HepG2 (cell line): Measurements from ENCODE around the gene NFIC. TPM values are rescaled to one million over a fixed set of nuclear protein-coding genes. Genes with fewer than 3 reads are reported as not detected.

ENCODE experiments used
- ATAC-seq: fragments of 200-7000 bp; cut with Tn5 transposase; 3 replicates; pipeline ENCODE4 v1.9.1; 2020; ENCODE audit warnings: mild to moderate bottlenecking, moderate library complexity
- BruUV-seq: library from RNA; stranded (reverse); fragments of 400-500 nt; replicated peaks from 2 replicates; lab custom pipeline; 2021; lab: Mats Ljungman, UMichigan
- CTCF ChIA-PET: fragments of 300-600 bp; formaldehyde crosslinking; extraction: SDS; loops from one replicate; lab custom pipeline; 2021; ENCODE audit warnings: low total read pairs, inconsistent platforms, low intra/inter-chr PET ratio; lab: Yijun Ruan, JAX
- POLR2A ChIA-PET: fragments of 350-600 bp; sonication (Branson Sonifier 250); formaldehyde crosslinking; loops from one replicate; lab custom pipeline; 2020; ENCODE audit warnings: antibody characterized with exemption, inconsistent platforms; lab: Yijun Ruan, JAX
- DNase-seq: peaks from one replicate; pipeline ENCODE4 v3.0.0-alpha.2; 2015; ENCODE audit warnings: low spot score
- FAIRE-seq: peaks from 3 replicates; lab custom pipeline; 2011; peaks lifted over from hg19 to GRCh38; lab: Jason Lieb, UNC
- H2AFZ ChIP-seq: one replicate; pipeline ENCODE4 v1.6.1; 2011; ENCODE audit warnings: low read length, inconsistent platforms
- H3K27ac ChIP-seq: fragments of 300-600 bp; 3 replicates; pipeline ENCODE4 v1.8.0; 2011; ENCODE audit warnings: mixed run types, mild to moderate bottlenecking, mixed read lengths, low read length, inconsistent platforms; ENCODE audit not compliant: insufficient read depth; ENCODE audit errors: extremely low read length
- H3K27me3 ChIP-seq, 2 experiments: fragments of 200-600 bp in 1 of 2; 2 replicates in 1 of 2; 3 replicates in 1 of 2; pipeline versions ENCODE4 v1.6.0 to v1.8.0; 2011; ENCODE audit warnings: low read length in 2 of 2, mild to moderate bottlenecking in 2 of 2, moderate library complexity in 2 of 2, inconsistent platforms in 1 of 2; ENCODE audit not compliant: insufficient read depth in 2 of 2, control insufficient read depth in 1 of 2
- H3K36me3 ChIP-seq, 2 experiments: fragments of 200-600 bp in 1 of 2; replicated peaks in 1 of 2; 2 replicates in 1 of 2; 3 replicates in 1 of 2; pipeline versions ENCODE4 v1.5.1 to v1.8.0; 2011; ENCODE audit warnings: low read length in 2 of 2, inconsistent platforms in 1 of 2; ENCODE audit not compliant: insufficient read depth in 2 of 2, control insufficient read depth in 1 of 2
- H3K4me1 ChIP-seq: 2 replicates; pipeline ENCODE4 v1.5.1; 2012; ENCODE audit warnings: low read length, inconsistent platforms; ENCODE audit not compliant: insufficient read depth
- H3K4me2 ChIP-seq: 2 replicates; pipeline ENCODE4 v1.6.0; 2011; ENCODE audit warnings: low read depth, low read length, inconsistent platforms
- H3K4me3 ChIP-seq, 3 experiments: fragments of 200-600 bp in 1 of 3; sonication (generic), shearing (Covaris generic) in 1 of 3; replicated peaks in 1 of 3; 2 replicates each; pipeline ENCODE4 v1.5.1; 2011 to 2016; ENCODE audit warnings: low read length in 3 of 3, inconsistent platforms in 2 of 3, low read depth in 2 of 3, mild to moderate bottlenecking in 2 of 3, control low read depth in 1 of 3, mixed read lengths in 1 of 3; ENCODE audit not compliant: insufficient read depth in 1 of 3
- H3K79me2 ChIP-seq: one replicate; pipeline ENCODE4 v1.6.1; 2011; ENCODE audit warnings: low read length, inconsistent platforms; ENCODE audit not compliant: insufficient read depth
- H3K9ac ChIP-seq: 2 replicates; pipeline ENCODE4 v1.6.0; 2011; ENCODE audit warnings: mild to moderate bottlenecking, low read depth, low read length, inconsistent platforms; ENCODE audit not compliant: insufficient read depth
- H3K9me3 ChIP-seq: 2 replicates; pipeline ENCODE4 v1.5.1; 2012; ENCODE audit warnings: mild to moderate bottlenecking, low read length
- H4K20me1 ChIP-seq: 2 replicates; pipeline ENCODE4 v1.6.0; 2011; ENCODE audit warnings: inconsistent platforms, mild to moderate bottlenecking, low read length, moderate library complexity; ENCODE audit not compliant: insufficient read depth
- DNMT1 ChIP-seq: sonication (generic); formaldehyde crosslinking; IDR thresholded peaks from 2 replicates; pipeline ENCODE4 v1.5.1; 2020; ENCODE audit warnings: mild to moderate bottlenecking, missing genetic modification reagents
- E2F1 ChIP-seq: sonication (generic); formaldehyde crosslinking; IDR thresholded peaks from 2 replicates; pipeline ENCODE4 v1.5.0; 2020; ENCODE audit warnings: missing genetic modification reagents
- GATAD2A ChIP-seq: IDR thresholded peaks from 2 replicates; pipeline ENCODE4 v1.6.1; 2016
- HDAC2 ChIP-seq: sonication (generic); formaldehyde crosslinking; IDR thresholded peaks from 2 replicates; pipeline ENCODE4 v1.4.0; 2020; ENCODE audit warnings: missing genetic modification reagents
- KLF13 ChIP-seq: sonication (generic); formaldehyde crosslinking; IDR thresholded peaks from 2 replicates; pipeline ENCODE4 v1.4.0; 2020; ENCODE audit warnings: mild to moderate bottlenecking, missing genetic modification reagents
- MYNN ChIP-seq: sonication (generic); formaldehyde crosslinking; IDR thresholded peaks from 2 replicates; pipeline ENCODE4 v1.4.0; 2020; ENCODE audit warnings: mild to moderate bottlenecking, low read depth, missing genetic modification reagents
- NFYB ChIP-seq: sonication (generic); formaldehyde crosslinking; IDR thresholded peaks from 2 replicates; pipeline ENCODE4 v1.4.0; 2020; ENCODE audit warnings: missing genetic modification reagents
- PHF20 ChIP-seq: sonication (generic); formaldehyde crosslinking; IDR thresholded peaks from 2 replicates; pipeline ENCODE4 v1.5.0; 2020; ENCODE audit warnings: mild to moderate bottlenecking, missing genetic modification reagents
- TCF7L2 ChIP-seq: IDR thresholded peaks from 2 replicates; pipeline ENCODE4 v1.6.1; 2011; ENCODE audit warnings: mild to moderate bottlenecking, low read depth, low read length, moderate library complexity
- TERF1 ChIP-seq: sonication (generic); formaldehyde crosslinking; IDR thresholded peaks from 2 replicates; pipeline ENCODE4 v1.8.0; 2022; ENCODE audit warnings: mild to moderate bottlenecking, missing genetic modification reagents, moderate library complexity
- TRIM22 ChIP-seq: fragments of 450-650 bp; IDR thresholded peaks from 2 replicates; pipeline ENCODE4 v1.6.1; 2017
- U2AF1 ChIP-seq: fragments of 200-400 bp; formaldehyde crosslinking; optimal IDR thresholded peaks from 2 replicates; pipeline ENCODE3; 2017; ENCODE audit warnings: mild to moderate bottlenecking, low read depth, low read length
- ZNF138 ChIP-seq: sonication (generic); formaldehyde crosslinking; IDR thresholded peaks from 2 replicates; pipeline ENCODE4 v1.5.0; 2020; ENCODE audit warnings: mild to moderate bottlenecking, low read depth, missing genetic modification reagents
- ZNF160 ChIP-seq: sonication (generic); formaldehyde crosslinking; IDR thresholded peaks from 2 replicates; pipeline ENCODE4 v1.8.0; 2022; ENCODE audit warnings: mild to moderate bottlenecking, inconsistent platforms, missing genetic modification reagents
- ZNF343 ChIP-seq: sonication (generic); formaldehyde crosslinking; IDR thresholded peaks from 2 replicates; pipeline ENCODE4 v1.4.0; 2020; ENCODE audit warnings: mild to moderate bottlenecking, missing genetic modification reagents
- ZNF430 ChIP-seq: sonication (generic); formaldehyde crosslinking; IDR thresholded peaks from 2 replicates; pipeline ENCODE4 v1.9.0; 2021; ENCODE audit warnings: mild to moderate bottlenecking, missing genetic modification reagents
- ZNF615 ChIP-seq: sonication (generic); formaldehyde crosslinking; IDR thresholded peaks from 2 replicates; pipeline ENCODE4 v1.5.0; 2020; ENCODE audit warnings: mild to moderate bottlenecking, missing genetic modification reagents, borderline replicate concordance
- ZNF670 ChIP-seq: sonication (generic); formaldehyde crosslinking; IDR thresholded peaks from 2 replicates; pipeline ENCODE4 v1.8.0; 2022; ENCODE audit warnings: mild to moderate bottlenecking, missing genetic modification reagents, borderline replicate concordance
- WGBS: methylation state at CpG from one replicate; pipeline ENCODE4 v1.1.6; 2017; ENCODE audit warnings: low lambda C conversion rate; 5-methylcytosine and 5-hydroxymethylcytosine counted together
- in situ Hi-C: cut with HindIII; loops from 2 replicates; pipeline ENCODE4 v1.10.0; 2017; ENCODE audit warnings: low pct_unique_long_range_greater_than_20kb; ENCODE audit not compliant: extremely low pct_ligation_motif_present
- intact Hi-C: fragments of 100-400 bp; cut with micrococcal nuclease; formaldehyde crosslinking; loops from one replicate; pipeline ENCODE4 v1.10.0; 2022; ENCODE audit not compliant: unreplicated experiment
- polyA plus RNA-seq, 8 experiments: library from polyadenylated mRNA; depleted of rRNA in 3 of 8; stranded (reverse) in 7 of 8; unstranded in 1 of 8; fragments of >200 nt; fragmentation: Illumina TruSeq in 4 of 8; extraction: Trizol in 4 of 8; gene quantifications; 2 replicates each; pipeline versions ENCODE4 v1.2.1 to v1.2.3, GENCODE V29; 2011 to 2016; ENCODE audit warnings: low read depth in 4 of 8, missing spikeins in 1 of 8, mixed read lengths in 1 of 8; ENCODE audit not compliant: insufficient read depth in 1 of 8
- total RNA-seq, 5 experiments: library from RNA; depleted of rRNA; stranded (reverse); fragments of >200 nt; fragmentation: Illumina TruSeq; extraction: Trizol; gene quantifications; 2 replicates each; pipeline ENCODE4 v1.2.3, GENCODE V29; 2016; ENCODE audit warnings: low read depth in 1 of 5
- TF ChIP-seq, protein P1 (sequence below), 2 experiments: fragments of 450-650 bp in 1 of 2; sonication (generic) in 1 of 2; formaldehyde crosslinking; IDR thresholded peaks; 2 replicates each; pipeline versions ENCODE4 v1.5.0 to v1.8.0; 2020 to 2022; ENCODE audit warnings: mild to moderate bottlenecking in 1 of 2, missing genetic modification reagents in 1 of 2

The NFIC gene
- total and polyA plus RNA-seq, 2 of the 13 experiments (the other 11 are each of a cell fraction or from before 2014, with no cell fraction given), result 1.3 to 2.5 TPM

- no peak for TF ChIP-seq GATAD2A
Observed at GRCh38 chr19:3372413-3372812, 6.0 kb downstream of the NFIC start (continued).

GRCh38 chr19:3373971-3374368, 7.6 kb downstream of the NFIC start:
- in situ Hi-C loops, result no loop called here

More at GRCh38 chr19:3373971-3374368, 7.6 kb downstream of the NFIC start:
- peaks cover 5% of the 10 kb centered on the region for H3K79me2 ChIP-seq
- no peak overlapping the region for H3K4me2 ChIP-seq
- H3K4me3 ChIP-seq, result no peak overlapping the region
- no peak overlapping the region for H2AFZ ChIP-seq
- intact Hi-C loops, result no loop called here
- H3K27ac ChIP-seq, result no peak overlapping the region
- CTCF ChIA-PET, result no interaction called here
- no peaks in the 10 kb centered on the region for H3K9me3 ChIP-seq
- FAIRE-seq, result no peak
- DNase-seq, result no peak
- TF ChIP-seq TERF1 (CRISPR knock-in tag), result no peak
- TF ChIP-seq ZNF160, result no peak
- TF ChIP-seq E2F1 (CRISPR knock-in tag), result no peak
- no peak for TF ChIP-seq ZNF430
- TF ChIP-seq DNMT1 (CRISPR knock-in tag), result no peak
- TF ChIP-seq MYNN (CRISPR knock-in tag), result no peak
- TF ChIP-seq, protein P1, sequence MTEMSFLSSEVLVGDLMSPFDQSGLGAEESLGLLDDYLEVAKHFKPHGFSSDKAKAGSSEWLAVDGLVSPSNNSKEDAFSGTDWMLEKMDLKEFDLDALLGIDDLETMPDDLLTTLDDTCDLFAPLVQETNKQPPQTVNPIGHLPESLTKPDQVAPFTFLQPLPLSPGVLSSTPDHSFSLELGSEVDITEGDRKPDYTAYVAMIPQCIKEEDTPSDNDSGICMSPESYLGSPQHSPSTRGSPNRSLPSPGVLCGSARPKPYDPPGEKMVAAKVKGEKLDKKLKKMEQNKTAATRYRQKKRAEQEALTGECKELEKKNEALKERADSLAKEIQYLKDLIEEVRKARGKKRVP (CRISPR knock-in tag; IDR thresholded peaks at IDR 0.05), result no peak
- no peak for TF ChIP-seq HDAC2 (CRISPR knock-in tag)
- TF ChIP-seq U2AF1, result no peak
- no peak for TF ChIP-seq ZNF615 (CRISPR knock-in tag)
- TF ChIP-seq NFYB, result no peak
- no peak for TF ChIP-seq ZNF670
- TF ChIP-seq PHF20 (CRISPR knock-in tag), result no peak
- no peak for TF ChIP-seq TRIM22
- no peak for TF ChIP-seq KLF13 (CRISPR knock-in tag)
- TF ChIP-seq ZNF343 (CRISPR knock-in tag), result no peak
- no peak for TF ChIP-seq TCF7L2
- no peak for TF ChIP-seq ZNF138 (CRISPR knock-in tag)
- TF ChIP-seq, all 625 proteins: peak for 0
- H3K9ac ChIP-seq, result no peak overlapping the region
- no peak for ATAC-seq
- no peaks in the 10 kb centered on the region for H3K27me3 ChIP-seq
- H4K20me1 ChIP-seq, result no peaks in the 10 kb centered on the region
- POLR2A ChIA-PET, result no interaction called here
- no peaks in the 10 kb centered on the region for H3K36me3 ChIP-seq
- 83% methylated on average over 6 of the region's 6 CpGs for WGBS
- H3K4me1 ChIP-seq, result peaks cover 32% of the 10 kb centered on the region
- no TSS peak for BruUV-seq
